HepG2 (cell line): ENCODE measurements around the gene TFEB. TPM values are rescaled to one million over a fixed set of nuclear protein-coding genes. Genes with fewer than 3 reads are reported as not detected.

Experiments
- ATAC-seq: fragments of 200-7000 bp; cut with Tn5 transposase; 3 replicates; pipeline ENCODE4 v1.9.1; 2020; ENCODE audit warnings: mild to moderate bottlenecking, moderate library complexity
- BruUV-seq: library from RNA; stranded (reverse); fragments of 400-500 nt; replicated peaks from 2 replicates; lab custom pipeline; 2021; lab: Mats Ljungman, UMichigan
- CTCF ChIA-PET: fragments of 300-600 bp; formaldehyde crosslinking; extraction: SDS; loops from one replicate; lab custom pipeline; 2021; ENCODE audit warnings: low total read pairs, inconsistent platforms, low intra/inter-chr PET ratio; lab: Yijun Ruan, JAX
- POLR2A ChIA-PET: fragments of 350-600 bp; sonication (Branson Sonifier 250); formaldehyde crosslinking; loops from one replicate; lab custom pipeline; 2020; ENCODE audit warnings: antibody characterized with exemption, inconsistent platforms; lab: Yijun Ruan, JAX
- DNase-seq: peaks from one replicate; pipeline ENCODE4 v3.0.0-alpha.2; 2015; ENCODE audit warnings: low spot score
- FAIRE-seq: peaks from 3 replicates; lab custom pipeline; 2011; peaks lifted over from hg19 to GRCh38; lab: Jason Lieb, UNC
- H2AFZ ChIP-seq: one replicate; pipeline ENCODE4 v1.6.1; 2011; ENCODE audit warnings: low read length, inconsistent platforms
- H3K27ac ChIP-seq: fragments of 300-600 bp; 3 replicates; pipeline ENCODE4 v1.8.0; 2011; ENCODE audit warnings: mixed run types, mild to moderate bottlenecking, mixed read lengths, low read length, inconsistent platforms; ENCODE audit not compliant: insufficient read depth; ENCODE audit errors: extremely low read length
- H3K27me3 ChIP-seq, 2 experiments: fragments of 200-600 bp in 1 of 2; 2 replicates in 1 of 2; 3 replicates in 1 of 2; pipeline versions ENCODE4 v1.6.0 to v1.8.0; 2011; ENCODE audit warnings: low read length in 2 of 2, mild to moderate bottlenecking in 2 of 2, moderate library complexity in 2 of 2, inconsistent platforms in 1 of 2; ENCODE audit not compliant: insufficient read depth in 2 of 2, control insufficient read depth in 1 of 2
- H3K36me3 ChIP-seq, 2 experiments: fragments of 200-600 bp in 1 of 2; replicated peaks in 1 of 2; 2 replicates in 1 of 2; 3 replicates in 1 of 2; pipeline versions ENCODE4 v1.5.1 to v1.8.0; 2011; ENCODE audit warnings: low read length in 2 of 2, inconsistent platforms in 1 of 2; ENCODE audit not compliant: insufficient read depth in 2 of 2, control insufficient read depth in 1 of 2
- H3K4me1 ChIP-seq: 2 replicates; pipeline ENCODE4 v1.5.1; 2012; ENCODE audit warnings: low read length, inconsistent platforms; ENCODE audit not compliant: insufficient read depth
- H3K4me2 ChIP-seq: 2 replicates; pipeline ENCODE4 v1.6.0; 2011; ENCODE audit warnings: low read depth, low read length, inconsistent platforms
- H3K4me3 ChIP-seq, 3 experiments: fragments of 200-600 bp in 1 of 3; sonication (generic), shearing (Covaris generic) in 1 of 3; replicated peaks in 1 of 3; 2 replicates each; pipeline ENCODE4 v1.5.1; 2011 to 2016; ENCODE audit warnings: low read length in 3 of 3, inconsistent platforms in 2 of 3, low read depth in 2 of 3, mild to moderate bottlenecking in 2 of 3, control low read depth in 1 of 3, mixed read lengths in 1 of 3; ENCODE audit not compliant: insufficient read depth in 1 of 3
- H3K79me2 ChIP-seq: one replicate; pipeline ENCODE4 v1.6.1; 2011; ENCODE audit warnings: low read length, inconsistent platforms; ENCODE audit not compliant: insufficient read depth
- H3K9ac ChIP-seq: 2 replicates; pipeline ENCODE4 v1.6.0; 2011; ENCODE audit warnings: mild to moderate bottlenecking, low read depth, low read length, inconsistent platforms; ENCODE audit not compliant: insufficient read depth
- H3K9me3 ChIP-seq: 2 replicates; pipeline ENCODE4 v1.5.1; 2012; ENCODE audit warnings: mild to moderate bottlenecking, low read length
- H4K20me1 ChIP-seq: 2 replicates; pipeline ENCODE4 v1.6.0; 2011; ENCODE audit warnings: inconsistent platforms, mild to moderate bottlenecking, low read length, moderate library complexity; ENCODE audit not compliant: insufficient read depth
- ARID5B ChIP-seq: IDR thresholded peaks from 2 replicates; pipeline ENCODE4 v1.4.0; 2020; ENCODE audit warnings: mild to moderate bottlenecking, missing genetic modification reagents
- GLI4 ChIP-seq: sonication (generic); formaldehyde crosslinking; IDR thresholded peaks from 2 replicates; pipeline ENCODE4 v1.5.1; 2020; ENCODE audit warnings: missing genetic modification reagents, mild to moderate bottlenecking, moderate library complexity, borderline replicate concordance
- NR0B2 ChIP-seq: sonication (generic); formaldehyde crosslinking; IDR thresholded peaks from 2 replicates; pipeline ENCODE4 v1.4.0; 2020; ENCODE audit warnings: mild to moderate bottlenecking, missing genetic modification reagents
- RFX3 ChIP-seq: IDR thresholded peaks from 2 replicates; pipeline ENCODE4 v1.6.1; 2016; ENCODE audit warnings: missing biosample characterization, missing genetic modification reagents
- ZBTB26 ChIP-seq: IDR thresholded peaks from 2 replicates; pipeline ENCODE4 v1.6.1; 2016; ENCODE audit warnings: missing compliant biosample characterization, missing genetic modification reagents, borderline replicate concordance
- ZNF430 ChIP-seq: sonication (generic); formaldehyde crosslinking; IDR thresholded peaks from 2 replicates; pipeline ENCODE4 v1.9.0; 2021; ENCODE audit warnings: mild to moderate bottlenecking, missing genetic modification reagents
- ZNF557 ChIP-seq: sonication (generic); formaldehyde crosslinking; IDR thresholded peaks from 2 replicates; pipeline ENCODE4 v1.4.0; 2020; ENCODE audit warnings: missing genetic modification reagents
- ZNF563 ChIP-seq: sonication (generic); formaldehyde crosslinking; IDR thresholded peaks from 2 replicates; pipeline ENCODE4 v1.8.0; 2022; ENCODE audit warnings: mild to moderate bottlenecking, moderate library complexity, missing genetic modification reagents
- WGBS: methylation state at CpG from one replicate; pipeline ENCODE4 v1.1.6; 2017; ENCODE audit warnings: low lambda C conversion rate; 5-methylcytosine and 5-hydroxymethylcytosine counted together
- in situ Hi-C: cut with HindIII; loops from 2 replicates; pipeline ENCODE4 v1.10.0; 2017; ENCODE audit warnings: low pct_unique_long_range_greater_than_20kb; ENCODE audit not compliant: extremely low pct_ligation_motif_present
- intact Hi-C: fragments of 100-400 bp; cut with micrococcal nuclease; formaldehyde crosslinking; loops from one replicate; pipeline ENCODE4 v1.10.0; 2022; ENCODE audit not compliant: unreplicated experiment
- polyA plus RNA-seq, 8 experiments: library from polyadenylated mRNA; depleted of rRNA in 3 of 8; stranded (reverse) in 7 of 8; unstranded in 1 of 8; fragments of >200 nt; fragmentation: Illumina TruSeq in 4 of 8; extraction: Trizol in 4 of 8; gene quantifications; 2 replicates each; pipeline versions ENCODE4 v1.2.1 to v1.2.3, GENCODE V29; 2011 to 2016; ENCODE audit warnings: low read depth in 4 of 8, missing spikeins in 1 of 8, mixed read lengths in 1 of 8; ENCODE audit not compliant: insufficient read depth in 1 of 8
- total RNA-seq, 5 experiments: library from RNA; depleted of rRNA; stranded (reverse); fragments of >200 nt; fragmentation: Illumina TruSeq; extraction: Trizol; gene quantifications; 2 replicates each; pipeline ENCODE4 v1.2.3, GENCODE V29; 2016; ENCODE audit warnings: low read depth in 1 of 5

The TFEB gene
- total and polyA plus RNA-seq, 2 of the 13 experiments (the other 11 are each of a cell fraction or from before 2014, with no cell fraction given) = 13.3 to 18.7 TPM

- WGBS = 85% methylated on average over 7 of the region's 7 CpGs
- DNase-seq (no peak), ATAC-seq (peak; percentile 38), FAIRE-seq (no peak)
- Histone ChIP-seq H2AFZ (no peak overlapping the region), H3K27me3 (no peaks in the 10 kb centered on the region), H4K20me1 (no peaks in the 10 kb centered on the region), H3K4me1 (peaks cover 59% of the 10 kb centered on the region), H3K4me2 (peak overlapping the region; percentile 51; the same call in 1 of the 2 replicates), H3K79me2 (peaks cover 3% of the 10 kb centered on the region), H3K36me3 (no peaks in the 10 kb centered on the region), H3K27ac (peak overlapping the region; percentile 9), H3K9me3 (no peaks in the 10 kb centered on the region), H3K4me3 (no peak overlapping the region), H3K9ac (no peak overlapping the region)
- TF ChIP-seq ZNF430 (CRISPR knock-in tag) (0 out of 2 replicates have a peak, but pooled peaks have one; percentile 2), ZBTB26 (CRISPR knock-in tag) (no peak)
- no TSS peak for BruUV-seq
- in situ Hi-C loops = no loop called here
- CTCF ChIA-PET = no interaction called here
- intact Hi-C loops = loop anchor here (10.0 kb wide), 1 partner anchor 321 kb away; no protein-coding TSS in a partner anchor
- POLR2A ChIA-PET = interaction anchor here (0.9 to 2.5 kb wide), 3 partner anchors 10 to 57 kb away, joined by 3 to 21 read pairs (median 5); partner anchors contain the start of gene PRICKLE4
Observed at GRCh38 chr6:41724228-41724580, 11.2 kb downstream of the TFEB start.

- Histone ChIP-seq H2AFZ (no peak overlapping the region), H4K20me1 (no peaks in the 10 kb centered on the region), H3K27me3 (no peaks in the 10 kb centered on the region), H3K9me3 (no peaks in the 10 kb centered on the region), H3K4me3 (peak overlapping the region in 1 of 3 experiments; percentile 34; a peak in 2 of 6 replicates), H3K27ac (peak overlapping the region; percentile 9), H3K4me1 (peaks cover 54% of the 10 kb centered on the region), H3K9ac (peak overlapping the region; percentile 6; the same call in 1 of the 2 replicates), H3K4me2 (peak overlapping the region; percentile 51), H3K79me2 (peaks cover 3% of the 10 kb centered on the region), H3K36me3 (no peaks in the 10 kb centered on the region)
- no TSS peak for BruUV-seq
- intact Hi-C loops = loop anchor here (10.0 kb wide), 1 partner anchor 321 kb away; no protein-coding TSS in a partner anchor
- in situ Hi-C loops = no loop called here
- ATAC-seq = peak; percentile 91
- WGBS = 29% methylated on average over 21 of the region's 21 CpGs
- DNase-seq = peak; percentile 77
- ChIA-PET CTCF (no interaction called here), POLR2A (interaction anchor here (0.6 to 2.5 kb wide), 7 partner anchors 10 to 826 kb away, joined by 3 to 21 read pairs (median 4); partner anchors contain the start of genes FRS3 and PRICKLE4)
- peak; percentile 77 for FAIRE-seq
- TF ChIP-seq ZNF557 = peak; percentile 73; the same call in 1 of the 2 replicates
- peak; percentile 89; the same call in 1 of the 2 replicates for TF ChIP-seq GLI4
- peak; percentile 78 for TF ChIP-seq ARID5B
- 0 out of 2 replicates have a peak, but pooled peaks have one; percentile 9 for TF ChIP-seq ZNF563 (CRISPR knock-in tag)
- 0 out of 2 replicates have a peak, but pooled peaks have one; percentile 35 for TF ChIP-seq NR0B2
- no peak for TF ChIP-seq RFX3 (CRISPR knock-in tag)
Observed at GRCh38 chr6:41723530-41724227, 11.7 kb downstream of the TFEB start.
